Brain microvascular endothelial cell (primary cell): Measurements from ENCODE around the gene VWC2.

ENCODE experiments used
- DNase-seq: peaks from one replicate; pipeline ENCODE4 v3.0.0-alpha.2; 2020
- H3K27ac ChIP-seq: fragments of 250-450 bp; sonication (Bioruptor Pico); 2 replicates; pipeline ENCODE4 v1.5.1; 2020; ENCODE audit warnings: mild to moderate bottlenecking, moderate library complexity
- H3K27me3 ChIP-seq: fragments of 250-450 bp; sonication (Bioruptor Pico); replicated peaks from 2 replicates; pipeline ENCODE4 v1.5.1; 2020; ENCODE audit warnings: mild to moderate bottlenecking
- H3K36me3 ChIP-seq: fragments of 250-450 bp; sonication (Bioruptor Pico); replicated peaks from 2 replicates; pipeline ENCODE4 v1.5.1; 2020; ENCODE audit warnings: mild to moderate bottlenecking
- H3K4me3 ChIP-seq: 2 replicates; pipeline ENCODE4 v1.5.1; 2011; ENCODE audit warnings: low read depth, mild to moderate bottlenecking, control low read depth, low read length, moderate library complexity
- in situ Hi-C: cut with HindIII; loops from 2 replicates; pipeline ENCODE4 v1.10.0; 2017; ENCODE audit warnings: low sequenced_read_pairs, low pct_ligation_motif_present
- TF ChIP-seq, protein P1 (sequence below): IDR thresholded peaks from 2 replicates; pipeline ENCODE4 v1.5.1; 2011; ENCODE audit warnings: low read depth, mild to moderate bottlenecking, moderate library complexity, low read length, control low read depth, inconsistent platforms; ENCODE audit errors: missing control alignments

The VWC2 gene

DNA sequence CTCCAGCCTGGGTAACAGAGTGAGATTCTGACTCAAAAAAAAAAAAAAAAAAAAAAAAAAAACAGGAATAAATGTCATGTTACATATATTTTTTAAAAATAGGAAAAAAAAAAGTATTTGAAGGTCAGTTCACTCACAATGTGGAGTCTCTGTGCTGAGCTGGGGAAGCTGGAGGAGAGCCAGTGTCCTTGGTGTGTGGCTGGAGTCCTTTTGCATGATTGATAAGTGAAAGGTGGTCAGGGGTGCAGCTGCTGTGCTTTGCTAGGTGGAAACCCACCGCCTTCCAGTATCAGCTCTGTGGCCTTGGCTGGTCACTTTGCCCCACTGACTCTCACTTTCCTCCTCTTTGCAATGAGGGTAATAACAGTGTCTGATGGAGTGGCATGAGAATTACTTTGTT, 101.9 kb downstream of the VWC2 start:
- no peak for DNase-seq
- Histone ChIP-seq H3K4me3 (no peak overlapping the region), H3K27ac (no peak overlapping the region), H3K36me3 (no peaks in the 10 kb centered on the region), H3K27me3 (no peaks in the 10 kb centered on the region)
- TF ChIP-seq, protein P1, sequence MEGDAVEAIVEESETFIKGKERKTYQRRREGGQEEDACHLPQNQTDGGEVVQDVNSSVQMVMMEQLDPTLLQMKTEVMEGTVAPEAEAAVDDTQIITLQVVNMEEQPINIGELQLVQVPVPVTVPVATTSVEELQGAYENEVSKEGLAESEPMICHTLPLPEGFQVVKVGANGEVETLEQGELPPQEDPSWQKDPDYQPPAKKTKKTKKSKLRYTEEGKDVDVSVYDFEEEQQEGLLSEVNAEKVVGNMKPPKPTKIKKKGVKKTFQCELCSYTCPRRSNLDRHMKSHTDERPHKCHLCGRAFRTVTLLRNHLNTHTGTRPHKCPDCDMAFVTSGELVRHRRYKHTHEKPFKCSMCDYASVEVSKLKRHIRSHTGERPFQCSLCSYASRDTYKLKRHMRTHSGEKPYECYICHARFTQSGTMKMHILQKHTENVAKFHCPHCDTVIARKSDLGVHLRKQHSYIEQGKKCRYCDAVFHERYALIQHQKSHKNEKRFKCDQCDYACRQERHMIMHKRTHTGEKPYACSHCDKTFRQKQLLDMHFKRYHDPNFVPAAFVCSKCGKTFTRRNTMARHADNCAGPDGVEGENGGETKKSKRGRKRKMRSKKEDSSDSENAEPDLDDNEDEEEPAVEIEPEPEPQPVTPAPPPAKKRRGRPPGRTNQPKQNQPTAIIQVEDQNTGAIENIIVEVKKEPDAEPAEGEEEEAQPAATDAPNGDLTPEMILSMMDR = no peak
- in situ Hi-C loops = no loop called here

DNA sequence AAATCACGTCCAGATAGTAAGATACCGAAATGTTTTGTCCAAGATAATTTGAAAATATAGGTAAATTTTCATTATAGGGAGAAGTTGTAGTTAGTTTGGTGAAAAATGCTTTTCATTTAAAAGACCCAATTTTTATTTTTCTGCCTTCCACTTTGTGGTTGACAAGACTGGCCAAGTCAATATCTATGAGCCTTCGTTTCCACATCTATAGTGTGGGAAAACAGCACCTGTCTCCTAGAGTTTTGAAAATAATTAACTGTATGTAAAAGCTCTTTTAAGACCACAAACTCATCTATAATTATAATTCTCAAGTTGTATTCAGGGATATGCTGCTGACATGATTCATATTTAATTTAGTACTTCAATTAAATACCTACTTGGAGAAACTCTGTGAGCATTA, 102.8 kb downstream of the VWC2 start:
- no peaks in the 10 kb centered on the region for H3K27me3 ChIP-seq

GRCh38 chr7:49878089-49878488, 104.7 kb downstream of the VWC2 start:
- Histone ChIP-seq H3K27me3 (no peaks in the 10 kb centered on the region), H3K4me3 (no peak overlapping the region), H3K36me3 (no peaks in the 10 kb centered on the region), H3K27ac (no peak overlapping the region)
- TF ChIP-seq, protein P1 = no peak
- in situ Hi-C loops = no loop called here
- DNase-seq = no peak

More for the DNA sequence above, 102.8 kb downstream of the VWC2 start:
- H3K36me3 ChIP-seq = no peaks in the 10 kb centered on the region
- H3K27ac ChIP-seq = no peak overlapping the region
- TF ChIP-seq, protein P1 = no peak
- no peak overlapping the region for H3K4me3 ChIP-seq
- no peak for DNase-seq
- in situ Hi-C loops = no loop called here

DNA sequence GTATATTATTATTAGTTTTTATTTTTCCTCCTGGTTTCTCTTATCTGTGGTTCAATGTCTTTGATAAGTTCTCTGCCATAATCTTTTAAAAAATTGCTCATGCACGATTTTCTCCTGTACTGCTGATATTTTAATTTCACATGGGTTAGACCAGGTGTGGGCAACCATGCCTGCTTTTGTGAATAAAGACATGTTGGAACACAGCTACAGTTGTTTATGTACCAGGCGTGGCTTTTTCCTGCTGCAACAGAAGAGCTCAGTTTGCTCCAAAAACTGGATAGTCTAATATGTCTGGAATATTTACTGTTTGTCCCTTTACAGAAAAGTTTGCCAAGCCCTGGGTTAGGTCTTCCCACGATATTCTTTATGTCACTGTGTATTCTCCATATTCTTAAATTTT, 105.2 kb downstream of the VWC2 start:
- in situ Hi-C loops = no loop called here
- H3K27me3 ChIP-seq = no peaks in the 10 kb centered on the region
- H3K4me3 ChIP-seq = no peak overlapping the region

GRCh38 chr7:49883933-49884332, 110.5 kb downstream of the VWC2 start:
- TF ChIP-seq, protein P1 = no peak
- in situ Hi-C loops = no loop called here
- Histone ChIP-seq H3K27ac (no peak overlapping the region), H3K27me3 (no peaks in the 10 kb centered on the region), H3K4me3 (no peak overlapping the region), H3K36me3 (no peaks in the 10 kb centered on the region)
- no peak for DNase-seq

More for the DNA sequence above, 105.2 kb downstream of the VWC2 start:
- no peak for DNase-seq
- TF ChIP-seq, protein P1 = no peak
- Histone ChIP-seq H3K36me3 (no peaks in the 10 kb centered on the region), H3K27ac (no peak overlapping the region)

- no peak overlapping the region for H3K27ac ChIP-seq
- no peaks in the 10 kb centered on the region for H3K36me3 ChIP-seq
- TF ChIP-seq, protein P1 = no peak
- no peaks in the 10 kb centered on the region for H3K27me3 ChIP-seq
- no peak for DNase-seq
- in situ Hi-C loops = no loop called here
- no peak overlapping the region for H3K4me3 ChIP-seq
Measured at GRCh38 chr7:49885593-49886285, 112.3 kb downstream of the VWC2 start.
